Myocyte (in vitro differentiated cells): ENCODE measurements around the gene RABL6. TPM values are rescaled to one million over a fixed set of nuclear protein-coding genes. Genes with fewer than 3 reads are reported as not detected.

Experiments used
- DNase-seq: peaks from one replicate; pipeline ENCODE4 v3.0.0-alpha.2; 2012; ENCODE audit warnings: low read depth
- total RNA-seq: library from RNA; depleted of rRNA; stranded (reverse); fragments of >200 nt; gene quantifications from 2 replicates; pipeline ENCODE4 v1.2.3, GENCODE V29; 2014

The RABL6 gene
- total RNA-seq, 1 donor from 2014 or later, result 94.2 TPM

- no peak for DNase-seq
Observed at GRCh38 chr9:136815422-136815782, 7.7 kb downstream of the RABL6 start.

GRCh38 chr9:136820971-136821825 is 13.4 kb downstream of the RABL6 start:
- DNase-seq, result no peak

DNA sequence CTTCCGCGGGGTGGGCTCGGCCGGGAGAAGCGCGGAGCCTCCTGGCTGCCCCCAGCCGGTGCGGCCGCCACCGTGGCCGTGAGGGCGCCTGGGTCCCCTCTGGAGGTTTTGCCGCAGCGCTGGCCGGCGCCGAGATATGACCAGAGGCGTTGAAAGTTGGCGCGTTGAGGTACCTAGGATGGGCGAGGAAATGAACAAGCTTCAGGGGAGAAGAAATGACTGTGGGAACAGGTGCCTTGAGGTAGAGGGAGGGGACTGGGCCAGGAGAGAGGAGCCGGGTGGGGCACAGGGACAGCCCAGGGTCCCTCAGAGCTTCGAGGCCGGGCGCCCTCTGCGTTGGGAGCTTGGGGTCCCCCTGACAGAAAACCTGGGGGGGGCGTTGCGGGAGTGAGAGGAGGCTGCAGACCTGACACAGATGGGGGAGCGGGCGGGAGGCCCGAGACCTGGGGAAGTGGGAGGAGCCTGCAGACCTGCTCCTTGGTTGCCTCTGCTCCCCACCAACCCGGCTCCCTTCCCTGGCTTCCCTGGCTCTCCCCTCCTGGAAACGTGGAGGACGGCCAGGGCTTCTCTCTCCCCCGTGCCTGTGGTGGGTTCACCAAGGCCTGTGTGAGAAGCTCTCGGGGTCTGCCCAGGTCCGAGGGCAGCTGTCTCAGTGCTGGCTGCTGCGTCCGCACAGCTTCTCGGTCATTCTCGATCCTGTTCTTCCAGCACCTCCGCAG is 14.2 kb downstream of the RABL6 start:
- no peak for DNase-seq

DNA sequence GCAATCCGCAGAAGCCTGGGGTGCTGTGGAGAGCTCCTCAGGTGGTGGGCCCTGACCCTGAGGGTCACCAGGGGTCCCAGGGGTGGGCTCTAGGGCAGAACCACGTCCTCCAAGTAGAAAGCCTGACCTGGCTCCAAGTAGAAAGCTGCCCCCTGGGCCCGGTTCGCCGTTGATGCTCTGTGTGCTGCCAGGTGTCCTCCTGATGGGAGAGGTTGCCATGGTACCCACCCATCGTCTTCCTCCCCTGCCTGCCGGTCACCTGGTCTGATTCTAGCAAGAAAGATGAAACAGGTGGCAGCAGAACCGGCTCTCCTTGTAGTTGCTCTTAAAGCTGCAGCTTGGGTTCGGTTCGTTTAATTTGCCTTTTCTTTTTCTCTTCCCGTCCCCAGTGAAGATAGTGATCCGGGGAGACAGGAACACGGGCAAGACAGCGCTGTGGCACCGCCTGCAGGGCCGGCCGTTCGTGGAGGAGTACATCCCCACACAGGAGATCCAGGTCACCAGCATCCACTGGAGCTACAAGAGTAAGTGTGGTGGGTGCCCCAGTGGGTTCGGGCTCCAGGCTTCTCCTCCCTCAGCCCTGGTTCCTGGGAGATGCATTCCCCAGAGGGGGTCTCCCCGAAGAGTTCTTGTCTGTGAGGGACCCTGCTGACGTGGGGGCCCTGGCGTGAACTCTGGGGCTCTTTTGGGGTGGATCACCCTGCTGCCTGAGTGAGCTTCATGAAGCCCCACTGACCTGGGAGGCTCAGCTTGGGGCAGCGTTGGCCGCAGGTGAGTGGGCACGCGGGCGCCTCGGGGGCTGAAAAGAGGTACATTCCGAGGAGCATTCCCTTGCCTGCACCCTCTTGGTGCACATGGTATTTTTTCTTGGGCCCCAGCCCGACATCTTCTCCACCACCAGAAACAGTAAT is 15.6 kb downstream of the RABL6 start:
- DNase-seq, result no peak

GRCh38 chr9:136824496-136825225 is 16.9 kb downstream of the RABL6 start:
- peak; percentile 75 for DNase-seq

DNA sequence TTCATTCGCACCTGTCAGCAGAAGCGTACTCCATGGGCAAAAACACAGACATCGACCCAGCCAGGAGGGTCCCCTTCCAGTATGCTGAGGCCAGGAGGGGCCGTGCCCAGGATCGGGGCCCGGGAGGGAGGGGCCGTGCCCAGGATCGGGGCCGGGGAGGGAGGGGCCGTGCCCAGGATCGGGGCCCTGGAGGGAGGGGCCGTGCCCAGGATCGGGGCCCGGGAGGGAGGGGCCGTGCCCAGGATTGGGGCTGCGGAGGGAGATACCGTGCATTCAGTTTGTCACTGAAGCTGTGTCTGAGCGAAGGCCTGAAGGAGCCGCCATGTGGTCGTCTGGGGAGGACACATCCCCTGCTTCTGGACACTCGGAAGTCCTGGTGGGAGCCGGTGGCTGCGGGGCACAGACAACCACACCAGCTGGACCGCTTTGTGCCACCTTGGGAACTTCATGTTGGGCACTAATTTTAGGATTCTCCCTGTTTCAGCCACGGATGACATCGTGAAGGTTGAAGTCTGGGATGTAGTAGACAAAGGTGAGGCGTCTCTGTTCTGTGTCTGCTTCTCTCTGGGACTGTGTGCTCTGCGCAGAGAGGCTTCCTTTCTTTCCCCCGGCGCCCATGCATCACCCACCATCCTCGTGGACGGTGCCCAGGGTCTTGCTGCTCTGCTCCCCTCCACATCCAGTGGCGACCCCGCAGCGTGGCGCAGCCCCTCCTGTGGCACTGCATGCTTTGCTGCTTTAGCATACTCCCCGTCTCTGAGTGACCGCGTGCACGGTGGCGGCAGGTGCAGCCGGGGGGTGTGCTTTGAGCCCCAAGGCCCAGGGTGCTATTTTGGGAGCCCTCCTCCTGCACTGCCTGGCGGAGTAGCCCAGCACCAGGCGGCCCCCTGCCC is 17.8 kb downstream of the RABL6 start:
- DNase-seq, result no peak

GRCh38 chr9:136826188-136826541 is 18.4 kb downstream of the RABL6 start:
- DNase-seq, result no peak

- no peak for DNase-seq
Observed at GRCh38 chr9:136826703-136827582, 19.2 kb downstream of the RABL6 start.

- DNase-seq, result no peak
Observed at GRCh38 chr9:136827794-136828473, 20.2 kb downstream of the RABL6 start.

- DNase-seq, result no peak
Observed at GRCh38 chr9:136828474-136829140, 20.9 kb downstream of the RABL6 start.

- DNase-seq, result no peak
Observed at GRCh38 chr9:136829412-136829811, 21.7 kb downstream of the RABL6 start.

DNA sequence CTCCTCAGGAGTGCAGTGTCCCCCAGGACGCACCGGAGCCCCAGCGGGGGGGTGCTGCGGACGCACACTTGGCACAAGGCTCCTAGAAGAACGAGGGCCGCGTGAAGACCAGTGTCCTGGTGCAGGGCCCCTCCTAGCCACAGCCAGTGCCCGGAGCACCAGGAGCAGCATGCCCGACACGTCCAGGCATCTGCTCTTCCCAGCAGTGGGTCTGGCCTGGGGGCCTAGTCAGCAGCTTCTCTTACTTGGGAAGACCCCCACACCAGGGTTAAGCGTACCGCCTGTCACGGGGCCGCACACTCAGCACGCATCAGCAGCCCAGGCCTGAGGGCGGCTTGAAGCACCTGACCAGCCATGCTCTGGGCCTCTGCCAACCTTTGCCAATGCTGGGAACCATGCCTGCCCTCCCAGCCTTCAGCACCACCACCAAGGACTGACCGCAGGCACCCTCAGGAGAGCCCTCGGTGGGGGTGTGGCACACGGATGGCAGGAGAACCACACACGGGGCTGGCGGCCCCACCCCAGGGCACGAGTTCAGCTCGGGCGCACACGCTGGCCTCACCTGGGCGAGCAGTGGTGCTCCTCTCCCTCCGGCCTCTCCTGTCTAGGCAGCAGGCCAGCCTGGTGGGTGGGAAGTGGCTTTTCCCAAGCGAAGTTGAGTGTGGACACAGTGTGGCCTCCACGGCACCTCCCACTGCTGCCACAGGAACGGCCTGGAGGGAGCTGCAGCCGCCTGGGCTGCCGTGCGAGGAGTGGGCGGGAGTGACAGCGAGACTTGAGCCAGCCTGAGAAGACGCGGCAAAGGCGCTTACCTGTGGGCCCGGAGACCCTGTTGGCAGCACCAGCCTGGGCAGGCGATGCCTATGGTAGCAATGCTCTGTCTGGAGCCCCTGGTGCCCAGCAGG is 22.5 kb downstream of the RABL6 start:
- no peak for DNase-seq

DNA sequence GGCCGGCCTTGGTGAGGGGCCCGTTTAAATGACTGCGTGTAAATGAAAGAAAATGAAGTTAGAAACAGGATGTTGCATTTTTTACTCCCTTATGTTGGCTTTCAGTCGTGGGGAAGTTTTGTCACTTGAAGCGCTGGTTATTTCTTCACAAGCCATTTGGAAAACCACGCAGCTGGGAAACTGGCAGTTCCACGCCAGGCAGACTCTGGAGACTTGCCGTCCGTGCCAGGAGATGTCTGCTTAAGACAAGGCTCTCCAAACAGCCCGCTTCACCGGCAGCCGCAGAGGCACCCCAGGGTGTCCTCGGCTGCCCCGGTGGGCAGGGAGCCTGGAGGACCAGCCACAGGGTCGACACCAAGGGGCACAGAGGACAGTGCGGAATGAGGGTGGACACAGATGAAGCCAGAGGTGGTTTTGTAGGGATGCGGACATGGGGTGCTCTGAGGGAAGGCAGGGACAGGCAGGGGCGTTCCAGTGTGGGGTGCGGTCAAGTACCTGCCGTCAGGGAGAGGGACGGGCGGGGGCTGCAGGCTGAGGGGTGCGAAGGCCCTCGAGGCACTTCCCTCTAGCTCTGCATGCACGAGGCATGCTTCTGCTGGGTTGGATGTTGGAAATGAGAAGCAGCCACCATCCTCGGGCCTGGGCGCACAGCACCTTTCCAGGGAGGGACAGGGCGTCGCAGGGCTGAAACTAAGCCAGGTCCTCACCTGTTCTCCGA is 23.4 kb downstream of the RABL6 start:
- DNase-seq, result no peak

- DNase-seq, result no peak
Observed at GRCh38 chr9:136831720-136832104, 24.0 kb downstream of the RABL6 start.

DNA sequence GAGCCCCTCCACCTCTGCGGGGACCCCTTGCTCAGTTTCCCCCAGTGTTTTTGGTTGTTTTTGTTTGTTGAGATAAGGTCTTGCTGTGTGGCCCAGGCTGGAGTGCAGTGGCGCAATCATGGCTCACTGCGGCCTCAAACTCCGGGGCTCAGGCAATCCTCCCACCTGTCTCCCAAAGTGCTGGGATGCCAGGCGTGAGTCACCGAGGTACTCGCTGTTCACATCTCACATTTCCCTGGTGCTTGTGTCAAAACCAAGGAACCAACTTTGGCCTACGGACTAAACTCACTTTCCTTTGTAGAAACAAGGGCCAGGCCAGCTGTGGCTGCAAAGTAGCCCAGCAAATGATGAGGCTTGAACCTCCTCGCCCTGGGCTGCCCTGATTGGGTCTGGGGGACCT is 24.8 kb downstream of the RABL6 start:
- DNase-seq, result no peak
